ENCODE data around the gene BPIFB2.

DNA sequence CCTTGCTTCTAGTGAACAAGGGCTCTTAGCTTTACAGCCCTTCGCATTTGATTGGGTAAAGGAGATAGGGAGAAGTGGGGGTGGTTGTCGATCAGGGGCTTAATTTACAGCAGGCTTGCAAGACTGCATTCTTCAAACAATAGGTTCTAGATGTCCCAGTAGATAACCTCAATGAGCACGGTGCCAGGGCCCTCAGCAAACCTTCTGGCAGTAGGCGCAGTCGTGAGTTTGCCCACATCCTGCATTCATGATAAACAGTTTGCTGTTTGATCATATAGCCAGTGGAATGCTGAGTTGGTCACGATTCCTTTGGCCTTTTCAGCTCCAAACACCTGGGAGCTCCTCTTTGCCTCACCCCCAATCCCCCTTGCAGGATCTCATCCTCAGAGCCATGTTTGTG lies 30.8 kb upstream of the BPIFB2 start:
- TF ChIP-seq NFIC (IDR thresholded peaks at IDR 0.05) (no peak), RAD21 (IDR thresholded peaks at IDR 0.05; ENCODE audit: low read depth) (no peak), CREB1 (IDR thresholded peaks at IDR 0.05; ENCODE audit: low read depth) (no peak), YY1 (IDR thresholded peaks at IDR 0.05; ENCODE audit: low read depth) (no peak), TCF12 (IDR thresholded peaks at IDR 0.05; ENCODE audit: low read depth) (no peak)
- TF ChIP-seq, protein P1, sequence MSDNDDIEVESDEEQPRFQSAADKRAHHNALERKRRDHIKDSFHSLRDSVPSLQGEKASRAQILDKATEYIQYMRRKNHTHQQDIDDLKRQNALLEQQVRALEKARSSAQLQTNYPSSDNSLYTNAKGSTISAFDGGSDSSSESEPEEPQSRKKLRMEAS (IDR thresholded peaks at IDR 0.05) = no peak
- TF ChIP-seq, protein P2, sequence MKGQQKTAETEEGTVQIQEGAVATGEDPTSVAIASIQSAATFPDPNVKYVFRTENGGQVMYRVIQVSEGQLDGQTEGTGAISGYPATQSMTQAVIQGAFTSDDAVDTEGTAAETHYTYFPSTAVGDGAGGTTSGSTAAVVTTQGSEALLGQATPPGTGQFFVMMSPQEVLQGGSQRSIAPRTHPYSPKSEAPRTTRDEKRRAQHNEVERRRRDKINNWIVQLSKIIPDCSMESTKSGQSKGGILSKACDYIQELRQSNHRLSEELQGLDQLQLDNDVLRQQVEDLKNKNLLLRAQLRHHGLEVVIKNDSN (IDR thresholded peaks at IDR 0.05) = no peak

All from Ishikawa (cell line).